ENCODE measurements around the gene CFAP74. TPM values are rescaled to one million over a fixed set of nuclear protein-coding genes. Genes with fewer than 3 reads are reported as not detected.

Gene CFAP74
- total and polyA plus RNA-seq, 2 of the 13 experiments (the other 11 are each of a cell fraction or from before 2014, with no cell fraction given), result 0.27 to 0.62 TPM

- TF ChIP-seq CEBPZ (IDR thresholded peaks at IDR 0.05; ENCODE audit: low read length) (no peak), ZNF749 (CRISPR knock-in tag; IDR thresholded peaks at IDR 0.05; ENCODE audit: borderline replicate concordance) (peak; percentile 82; the same call in 1 of the 2 replicates), KLF13 (CRISPR knock-in tag; IDR thresholded peaks at IDR 0.05) (peak; percentile 89), ZFP41 (CRISPR knock-in tag; IDR thresholded peaks at IDR 0.05; ENCODE audit: borderline replicate concordance) (no peak), CBX5 (CRISPR knock-in tag; IDR thresholded peaks at IDR 0.05; ENCODE audit: borderline replicate concordance) (no peak), ZFAT (CRISPR knock-in tag; conservative IDR thresholded peaks at IDR 0.05) (no peak), LCORL (IDR thresholded peaks at IDR 0.05) (no peak), LCORL (CRISPR knock-in tag; IDR thresholded peaks at IDR 0.05) (no peak; the same call in 1 of the 2 replicates), ZNF674 (CRISPR knock-in tag; IDR thresholded peaks at IDR 0.05; ENCODE audit: low read depth) (no peak), CENPT (CRISPR knock-in tag; IDR thresholded peaks at IDR 0.05; ENCODE audit: low read depth) (no peak), JARID2 (CRISPR knock-in tag; IDR thresholded peaks at IDR 0.05; ENCODE audit: insufficient replicate concordance) (no peak), E2F5 (CRISPR knock-in tag; conservative IDR thresholded peaks at IDR 0.05) (no peak), SCMH1 (CRISPR knock-in tag; IDR thresholded peaks at IDR 0.05; ENCODE audit: borderline replicate concordance) (no peak), POLR2A (IDR thresholded peaks at IDR 0.05; ENCODE audit: insufficient read depth in 1 of 2, low read depth in 2 of 2, low read length in 2 of 2) (peak in 1 of 2 experiments; percentile 64; a peak in 2 of 4 replicates)
- TF ChIP-seq, protein P1, sequence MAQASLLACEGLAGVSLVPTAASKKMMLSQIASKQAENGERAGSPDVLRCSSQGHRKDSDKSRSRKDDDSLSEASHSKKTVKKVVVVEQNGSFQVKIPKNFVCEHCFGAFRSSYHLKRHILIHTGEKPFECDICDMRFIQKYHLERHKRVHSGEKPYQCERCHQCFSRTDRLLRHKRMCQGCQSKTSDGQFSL (CRISPR knock-in tag; IDR thresholded peaks at IDR 0.05), result no peak
- TF ChIP-seq, protein P2, sequence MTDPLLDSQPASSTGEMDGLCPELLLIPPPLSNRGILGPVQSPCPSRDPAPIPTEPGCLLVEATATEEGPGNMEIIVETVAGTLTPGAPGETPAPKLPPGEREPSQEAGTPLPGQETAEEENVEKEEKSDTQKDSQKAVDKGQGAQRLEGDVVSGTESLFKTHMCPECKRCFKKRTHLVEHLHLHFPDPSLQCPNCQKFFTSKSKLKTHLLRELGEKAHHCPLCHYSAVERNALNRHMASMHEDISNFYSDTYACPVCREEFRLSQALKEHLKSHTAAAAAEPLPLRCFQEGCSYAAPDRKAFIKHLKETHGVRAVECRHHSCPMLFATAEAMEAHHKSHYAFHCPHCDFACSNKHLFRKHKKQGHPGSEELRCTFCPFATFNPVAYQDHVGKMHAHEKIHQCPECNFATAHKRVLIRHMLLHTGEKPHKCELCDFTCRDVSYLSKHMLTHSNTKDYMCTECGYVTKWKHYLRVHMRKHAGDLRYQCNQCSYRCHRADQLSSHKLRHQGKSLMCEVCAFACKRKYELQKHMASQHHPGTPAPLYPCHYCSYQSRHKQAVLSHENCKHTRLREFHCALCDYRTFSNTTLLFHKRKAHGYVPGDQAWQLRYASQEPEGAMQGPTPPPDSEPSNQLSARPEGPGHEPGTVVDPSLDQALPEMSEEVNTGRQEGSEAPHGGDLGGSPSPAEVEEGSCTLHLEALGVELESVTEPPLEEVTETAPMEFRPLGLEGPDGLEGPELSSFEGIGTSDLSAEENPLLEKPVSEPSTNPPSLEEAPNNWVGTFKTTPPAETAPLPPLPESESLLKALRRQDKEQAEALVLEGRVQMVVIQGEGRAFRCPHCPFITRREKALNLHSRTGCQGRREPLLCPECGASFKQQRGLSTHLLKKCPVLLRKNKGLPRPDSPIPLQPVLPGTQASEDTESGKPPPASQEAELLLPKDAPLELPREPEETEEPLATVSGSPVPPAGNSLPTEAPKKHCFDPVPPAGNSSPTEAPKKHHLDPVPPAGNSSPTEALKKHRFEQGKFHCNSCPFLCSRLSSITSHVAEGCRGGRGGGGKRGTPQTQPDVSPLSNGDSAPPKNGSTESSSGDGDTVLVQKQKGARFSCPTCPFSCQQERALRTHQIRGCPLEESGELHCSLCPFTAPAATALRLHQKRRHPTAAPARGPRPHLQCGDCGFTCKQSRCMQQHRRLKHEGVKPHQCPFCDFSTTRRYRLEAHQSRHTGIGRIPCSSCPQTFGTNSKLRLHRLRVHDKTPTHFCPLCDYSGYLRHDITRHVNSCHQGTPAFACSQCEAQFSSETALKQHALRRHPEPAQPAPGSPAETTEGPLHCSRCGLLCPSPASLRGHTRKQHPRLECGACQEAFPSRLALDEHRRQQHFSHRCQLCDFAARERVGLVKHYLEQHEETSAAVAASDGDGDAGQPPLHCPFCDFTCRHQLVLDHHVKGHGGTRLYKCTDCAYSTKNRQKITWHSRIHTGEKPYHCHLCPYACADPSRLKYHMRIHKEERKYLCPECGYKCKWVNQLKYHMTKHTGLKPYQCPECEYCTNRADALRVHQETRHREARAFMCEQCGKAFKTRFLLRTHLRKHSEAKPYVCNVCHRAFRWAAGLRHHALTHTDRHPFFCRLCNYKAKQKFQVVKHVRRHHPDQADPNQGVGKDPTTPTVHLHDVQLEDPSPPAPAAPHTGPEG (CRISPR knock-in tag; IDR thresholded peaks at IDR 0.05), result no peak
- TF ChIP-seq, protein P3, sequence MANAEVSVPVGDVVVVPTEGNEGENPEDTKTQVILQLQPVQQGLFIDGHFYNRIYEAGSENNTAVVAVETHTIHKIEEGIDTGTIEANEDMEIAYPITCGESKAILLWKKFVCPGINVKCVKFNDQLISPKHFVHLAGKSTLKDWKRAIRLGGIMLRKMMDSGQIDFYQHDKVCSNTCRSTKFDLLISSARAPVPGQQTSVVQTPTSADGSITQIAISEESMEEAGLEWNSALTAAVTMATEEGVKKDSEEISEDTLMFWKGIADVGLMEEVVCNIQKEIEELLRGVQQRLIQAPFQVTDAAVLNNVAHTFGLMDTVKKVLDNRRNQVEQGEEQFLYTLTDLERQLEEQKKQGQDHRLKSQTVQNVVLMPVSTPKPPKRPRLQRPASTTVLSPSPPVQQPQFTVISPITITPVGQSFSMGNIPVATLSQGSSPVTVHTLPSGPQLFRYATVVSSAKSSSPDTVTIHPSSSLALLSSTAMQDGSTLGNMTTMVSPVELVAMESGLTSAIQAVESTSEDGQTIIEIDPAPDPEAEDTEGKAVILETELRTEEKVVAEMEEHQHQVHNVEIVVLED (CRISPR knock-in tag; IDR thresholded peaks at IDR 0.05; ENCODE audit: borderline replicate concordance), result no peak
Observed at GRCh38 chr1:1891349-1892078, 112.1 kb downstream of the CFAP74 start (continued).

All from HepG2 (cell line).